IMR-90 (cell line): ENCODE data around the gene PRSS33. TPM values are rescaled to one million over a fixed set of nuclear protein-coding genes. Genes with fewer than 3 reads are reported as not detected.

Experiments
- ATAC-seq: fragments of 200-7000 bp; cut with Tn5 transposase; 2 replicates; pipeline ENCODE4 v1.9.1; 2020; ENCODE audit warnings: low read depth, mild to moderate bottlenecking, moderate library complexity
- BruUV-seq: library from RNA; stranded (reverse); fragments of 400-500 nt; replicated peaks from 2 replicates; lab custom pipeline; 2021; lab: Mats Ljungman, UMichigan
- CTCF ChIA-PET: fragments of 300-600 bp; formaldehyde crosslinking; extraction: SDS; loops from one replicate; lab custom pipeline; 2021; ENCODE audit warnings: antibody characterized with exemption; lab: Yijun Ruan, JAX
- POLR2A ChIA-PET: fragments of 300-600 bp; sonication (Branson Sonifier 250); formaldehyde crosslinking; loops from one replicate; lab custom pipeline; 2022; ENCODE audit warnings: antibody characterized with exemption; ENCODE audit not compliant: unreplicated experiment; lab: Charles Lee
- DNase-seq: peaks from one replicate; pipeline ENCODE4 v3.0.0; 2013
- H2AFZ ChIP-seq: replicated peaks from 2 replicates; pipeline ENCODE3; 2013; ENCODE audit warnings: low read length, mild to moderate bottlenecking; ENCODE audit not compliant: poor library complexity
- H2AK5ac ChIP-seq: 2 replicates; pipeline ENCODE4 v1.6.1; 2013; ENCODE audit warnings: low read depth, low read length, inconsistent platforms
- H2AK9ac ChIP-seq: replicated peaks from 2 replicates; pipeline ENCODE3; 2013; ENCODE audit warnings: mild to moderate bottlenecking, low read depth, low read length, moderate library complexity; ENCODE audit not compliant: poor library complexity
- H2BK120ac ChIP-seq: 2 replicates; pipeline ENCODE4 v1.6.1; 2013; ENCODE audit warnings: low read depth, low read length, inconsistent platforms
- H2BK15ac ChIP-seq: 3 replicates; pipeline ENCODE4 v1.6.1; 2013; ENCODE audit warnings: low read depth, low read length, inconsistent platforms
- H2BK20ac ChIP-seq: 2 replicates; pipeline ENCODE4 v1.6.1; 2013; ENCODE audit warnings: low read depth, mild to moderate bottlenecking, inconsistent platforms, low read length, moderate library complexity
- H2BK5ac ChIP-seq: 2 replicates; pipeline ENCODE4 v1.6.1; 2013; ENCODE audit warnings: mild to moderate bottlenecking, low read depth, low read length, inconsistent platforms; ENCODE audit not compliant: poor library complexity, severe bottlenecking
- H3K14ac ChIP-seq: replicated peaks from 2 replicates; pipeline ENCODE4 v1.6.1; 2013; ENCODE audit warnings: low read depth, low read length, inconsistent platforms
- H3K18ac ChIP-seq: 2 replicates; pipeline ENCODE4 v1.6.1; 2013; ENCODE audit warnings: low read depth, low read length, control low read depth
- H3K23ac ChIP-seq: 2 replicates; pipeline ENCODE4 v1.6.1; 2013; ENCODE audit warnings: low read depth, low read length, inconsistent platforms
- H3K27ac ChIP-seq: 2 replicates; pipeline ENCODE4 v1.5.1; 2013; ENCODE audit warnings: mild to moderate bottlenecking, control low read depth, low read length; ENCODE audit not compliant: insufficient read depth
- H3K27me3 ChIP-seq: 2 replicates; pipeline ENCODE4 v1.6.1; 2013; ENCODE audit warnings: low read length; ENCODE audit not compliant: control insufficient read depth, insufficient read depth
- H3K36me3 ChIP-seq: 2 replicates; pipeline ENCODE4 v1.6.1; 2013; ENCODE audit warnings: low read length, mixed read lengths; ENCODE audit not compliant: control insufficient read depth, insufficient read depth
- H3K4ac ChIP-seq: 2 replicates; pipeline ENCODE4 v1.6.1; 2013; ENCODE audit warnings: low read depth, low read length, inconsistent platforms
- H3K4me1 ChIP-seq: 2 replicates; pipeline ENCODE4 v1.6.1; 2013; ENCODE audit warnings: low read length, mixed read lengths; ENCODE audit not compliant: control insufficient read depth, insufficient read depth
- H3K4me2 ChIP-seq: 2 replicates; pipeline ENCODE4 v1.6.1; 2013; ENCODE audit warnings: low read depth, mild to moderate bottlenecking, control low read depth, low read length, moderate library complexity
- H3K4me3 ChIP-seq: 2 replicates; pipeline ENCODE4 v1.5.1; 2013; ENCODE audit warnings: low read depth, mild to moderate bottlenecking, control low read depth, low read length, moderate library complexity; ENCODE audit not compliant: insufficient read depth
- H3K56ac ChIP-seq: 2 replicates; pipeline ENCODE4 v1.6.1; 2013; ENCODE audit warnings: low read length, inconsistent platforms; ENCODE audit not compliant: insufficient read depth; ENCODE audit errors: extremely low read depth
- H3K79me1 ChIP-seq, 2 experiments: 2 replicates each; pipeline ENCODE4 v1.6.1; 2013; ENCODE audit warnings: low read length in 2 of 2, inconsistent platforms in 1 of 2, low read depth in 1 of 2
- H3K9ac ChIP-seq: 2 replicates; pipeline ENCODE4 v1.6.1; 2013; ENCODE audit warnings: low read depth, low read length, control low read depth
- H3K9me1 ChIP-seq: 2 replicates; pipeline ENCODE4 v1.6.1; 2013; ENCODE audit warnings: low read length, inconsistent platforms; ENCODE audit not compliant: insufficient read depth
- H3K9me3 ChIP-seq: 2 replicates; pipeline ENCODE4 v1.6.1; 2013; ENCODE audit warnings: low read length; ENCODE audit not compliant: control insufficient read depth, insufficient read depth
- H4K20me1 ChIP-seq: 2 replicates; pipeline ENCODE4 v1.6.1; 2013; ENCODE audit warnings: low read length, inconsistent platforms; ENCODE audit not compliant: insufficient read depth
- H4K5ac ChIP-seq: 2 replicates; pipeline ENCODE4 v1.6.1; 2013; ENCODE audit warnings: mild to moderate bottlenecking, low read depth, low read length, control low read depth
- H4K8ac ChIP-seq, 2 experiments: 2 replicates each; pipeline ENCODE4 v1.6.1; 2013; ENCODE audit warnings: low read depth in 2 of 2, low read length in 2 of 2, control low read depth in 1 of 2, inconsistent platforms in 1 of 2
- H4K91ac ChIP-seq: 2 replicates; pipeline ENCODE4 v1.6.1; 2013; ENCODE audit warnings: low read depth, low read length, inconsistent platforms; ENCODE audit not compliant: insufficient read depth
- BHLHE40 ChIP-seq: fragments of 150-350 bp; IDR thresholded peaks from 2 replicates; pipeline ENCODE4 v1.6.1; 2016; ENCODE audit warnings: mild to moderate bottlenecking, low read depth, low read length
- CEBPB ChIP-seq: IDR thresholded peaks from 2 replicates; pipeline ENCODE4 v1.6.1; 2012; ENCODE audit warnings: low read depth, low read length, improper control_type of control experiment
- MAZ ChIP-seq: IDR thresholded peaks from 2 replicates; pipeline ENCODE4 v1.6.1; 2012; ENCODE audit warnings: low read depth, mild to moderate bottlenecking, low read length, improper control_type of control experiment, moderate library complexity, borderline replicate concordance
- MXI1 ChIP-seq: IDR thresholded peaks from 2 replicates; pipeline ENCODE4 v1.6.1; 2012; ENCODE audit warnings: low read depth, mild to moderate bottlenecking, low read length, moderate library complexity, borderline replicate concordance
- NFE2L2 ChIP-seq: fragments of 150-350 bp; IDR thresholded peaks from 2 replicates; pipeline ENCODE4 v1.6.1; 2016; ENCODE audit warnings: low read depth, mild to moderate bottlenecking, low read length
- POLR2A ChIP-seq: IDR thresholded peaks from 2 replicates; pipeline ENCODE4 v1.6.1; 2012; ENCODE audit warnings: mild to moderate bottlenecking, low read depth, low read length
- RAD21 ChIP-seq: IDR thresholded peaks from 2 replicates; pipeline ENCODE4 v1.6.1; 2012; ENCODE audit warnings: low read length, improper control_type of control experiment
- WGBS, 2 experiments: methylation state at CpG; one replicate each; pipeline versions ENCODE4 v1.1.5 to v1.1.7; 2013; ENCODE audit warnings: missing lambda C conversion rate in 2 of 2; ENCODE audit not compliant: insufficient read length in 1 of 2; ENCODE audit errors: extremely low coverage in 2 of 2; 5-methylcytosine and 5-hydroxymethylcytosine counted together
- dilution Hi-C: fragments of 300-500 bp; cut with HindIII; formaldehyde crosslinking; loops from one replicate; pipeline ENCODE4 v1.14.3; 2018; ENCODE audit warnings: low sequenced_read_pairs; ENCODE audit not compliant: unreplicated experiment
- in situ Hi-C: fragments of 300-500 bp; cut with MboI; formaldehyde crosslinking; loops from 3 replicates; pipeline ENCODE4 v1.14.3; 2019; ENCODE audit warnings: low sequenced_read_pairs, inconsistent platforms, mixed read lengths
- intact Hi-C: fragments of 100-400 bp; cut with micrococcal nuclease; formaldehyde crosslinking; loops from 2 replicates; pipeline ENCODE4 v1.10.0; 2022
- polyA plus RNA-seq, 3 experiments: library from polyadenylated mRNA; depleted of rRNA; stranded (reverse); fragments of >200 nt; gene quantifications; 2 replicates each; pipeline ENCODE4 v1.2.3, GENCODE V29; 2012; ENCODE audit warnings: low replicate concordance in 1 of 3
- total RNA-seq: library from RNA; depleted of rRNA; stranded (reverse); fragments of >200 nt; gene quantifications from 2 replicates; pipeline ENCODE4 v1.2.3, GENCODE V29; 2012
- TF ChIP-seq, protein P1 (sequence below): conservative IDR thresholded peaks from 2 replicates; pipeline ENCODE4 v1.5.1; 2012; ENCODE audit warnings: mild to moderate bottlenecking, low read depth, low read length, improper control_type of control experiment

PRSS33 gene
- total and polyA plus RNA-seq, 2 of the 4 experiments (the other 2 are of a cell fraction), result not detected

DNA sequence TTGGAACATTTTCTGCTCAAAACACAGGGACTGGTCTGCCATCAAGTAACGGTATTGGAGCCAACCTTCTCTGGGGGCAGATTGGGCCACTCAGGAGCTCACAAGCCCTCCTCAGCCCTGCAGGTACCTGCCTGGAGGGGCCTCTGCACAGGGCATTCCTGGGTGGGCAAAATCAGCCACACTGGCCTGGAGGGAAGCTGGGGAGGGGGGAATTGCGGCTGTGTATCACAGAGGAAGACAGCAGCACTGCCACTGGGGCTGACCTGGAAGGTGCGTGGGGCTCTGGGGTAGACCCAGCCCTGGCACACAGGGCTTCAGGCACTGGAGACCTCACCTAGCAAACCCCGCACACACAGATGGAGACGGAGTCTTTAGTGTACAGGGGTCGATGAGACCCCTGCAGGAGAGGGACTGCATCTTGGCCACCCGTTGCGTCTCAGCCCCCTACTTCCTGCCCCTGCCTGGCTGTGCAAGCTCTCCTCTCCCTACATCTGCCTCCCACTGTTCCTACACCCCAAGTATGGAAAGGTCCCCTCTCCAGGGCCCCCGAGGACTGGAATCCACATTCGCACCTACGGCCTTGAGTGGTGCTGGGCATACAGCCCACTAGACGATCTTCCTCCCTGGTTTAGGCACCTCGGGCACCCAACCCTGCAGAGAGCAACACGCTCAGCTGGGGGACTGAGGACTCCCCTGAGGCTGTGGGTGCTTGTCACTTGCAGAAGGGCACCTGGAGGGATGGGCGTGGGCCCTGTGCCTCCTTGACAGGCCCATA is 42.1 kb downstream of the PRSS33 start:
- H2BK20ac ChIP-seq, result no peak overlapping the region
- no peaks in the 10 kb centered on the region for H3K9me3 ChIP-seq
- no peak overlapping the region for H3K23ac ChIP-seq
- H2BK120ac ChIP-seq, result no peak overlapping the region
- 73% methylated on average over 9 of the region's 15 CpGs; no CpG with 5 or more reads in 1 of the 2 experiments for WGBS, 2 experiments
- intact Hi-C loops, result no loop called here
- H3K9me1 ChIP-seq, result no peaks in the 10 kb centered on the region
- dilution Hi-C loops, result no loop called here
- ATAC-seq, result no peak
- H3K4ac ChIP-seq, result no peak overlapping the region
- H3K56ac ChIP-seq, result no peak overlapping the region
- DNase-seq, result no peak
- no peak overlapping the region for H4K8ac ChIP-seq
- H3K9ac ChIP-seq, result no peak overlapping the region
- no peaks in the 10 kb centered on the region; the same call in 1 of the 2 replicates for H3K27me3 ChIP-seq
- H3K14ac ChIP-seq, result no peak overlapping the region
- no peak overlapping the region for H3K4me3 ChIP-seq
- no peak overlapping the region for H2AFZ ChIP-seq
- no peaks in the 10 kb centered on the region for H4K20me1 ChIP-seq
- in situ Hi-C loops, result no loop called here
- no peak overlapping the region for H4K91ac ChIP-seq
- H3K36me3 ChIP-seq, result no peaks in the 10 kb centered on the region
- ChIA-PET CTCF (no interaction called here), POLR2A (no interaction called here)
- H3K4me2 ChIP-seq, result no peak overlapping the region
- no peak overlapping the region for H3K18ac ChIP-seq
- no peak overlapping the region for H3K27ac ChIP-seq
- no peak overlapping the region for H2BK5ac ChIP-seq
- TF ChIP-seq MAZ, result no peak
- TF ChIP-seq MXI1, result no peak
- no peak for TF ChIP-seq NFE2L2
- TF ChIP-seq CEBPB, result no peak
- TF ChIP-seq POLR2A, result no peak
- TF ChIP-seq, protein P1, sequence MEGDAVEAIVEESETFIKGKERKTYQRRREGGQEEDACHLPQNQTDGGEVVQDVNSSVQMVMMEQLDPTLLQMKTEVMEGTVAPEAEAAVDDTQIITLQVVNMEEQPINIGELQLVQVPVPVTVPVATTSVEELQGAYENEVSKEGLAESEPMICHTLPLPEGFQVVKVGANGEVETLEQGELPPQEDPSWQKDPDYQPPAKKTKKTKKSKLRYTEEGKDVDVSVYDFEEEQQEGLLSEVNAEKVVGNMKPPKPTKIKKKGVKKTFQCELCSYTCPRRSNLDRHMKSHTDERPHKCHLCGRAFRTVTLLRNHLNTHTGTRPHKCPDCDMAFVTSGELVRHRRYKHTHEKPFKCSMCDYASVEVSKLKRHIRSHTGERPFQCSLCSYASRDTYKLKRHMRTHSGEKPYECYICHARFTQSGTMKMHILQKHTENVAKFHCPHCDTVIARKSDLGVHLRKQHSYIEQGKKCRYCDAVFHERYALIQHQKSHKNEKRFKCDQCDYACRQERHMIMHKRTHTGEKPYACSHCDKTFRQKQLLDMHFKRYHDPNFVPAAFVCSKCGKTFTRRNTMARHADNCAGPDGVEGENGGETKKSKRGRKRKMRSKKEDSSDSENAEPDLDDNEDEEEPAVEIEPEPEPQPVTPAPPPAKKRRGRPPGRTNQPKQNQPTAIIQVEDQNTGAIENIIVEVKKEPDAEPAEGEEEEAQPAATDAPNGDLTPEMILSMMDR, result no peak
- TF ChIP-seq BHLHE40, result no peak
- TF ChIP-seq RAD21, result no peak
- no peaks in the 10 kb centered on the region for H3K79me1 ChIP-seq
- H2AK5ac ChIP-seq, result no peak overlapping the region
- BruUV-seq, result no TSS peak
- no peak overlapping the region for H2BK15ac ChIP-seq
- no peak overlapping the region for H2AK9ac ChIP-seq
- H3K4me1 ChIP-seq, result no peaks in the 10 kb centered on the region
- no peak overlapping the region for H4K5ac ChIP-seq
